Measurements from ENCODE around the gene C1orf94.

- no peak for TF ChIP-seq POLR2AphosphoS5 (IDR thresholded peaks at IDR 0.05)
- no peak for TF ChIP-seq CTCF (IDR thresholded peaks at IDR 0.05)
- TF ChIP-seq POLR2A (IDR thresholded peaks at IDR 0.05) = no peak
Observed at GRCh38 chr1:34236089-34236488, 59.4 kb downstream of the C1orf94 start.

All from stomach (tissue), 4 donors.